Activated CD8-positive, alpha-beta memory T cell treated with anti-CD3 and anti-CD28 coated beads, Interleukin-2, amount 50 U/mL, for 1 hour (primary cell): Measurements from ENCODE around the gene NCOR1.
"Not testable (repeated sequence)": the region's sequence is repeated elsewhere in the genome, so short reads cannot be mapped to it uniquely, and the experiment has no call there.

Experiments
- DNase-seq: peaks from one replicate; pipeline ENCODE4 v3.0.0-alpha.2; 2020; ENCODE audit errors: extremely low read depth

The NCOR1 gene

GRCh38 chr17:16150251-16150856, 65.0 kb downstream of the NCOR1 start:
- DNase-seq, result no peak

- DNase-seq, result no peak
These were observed 66.7 kb downstream of the NCOR1 start for GRCh38 chr17:16148596-16148995.

- not testable (repeated sequence) for DNase-seq
These were observed 69.9 kb downstream of the NCOR1 start for GRCh38 chr17:16145319-16145890.

GRCh38 chr17:16141685-16142084, 73.6 kb downstream of the NCOR1 start:
- DNase-seq, result no peak

GRCh38 chr17:16140854-16141253, 74.5 kb downstream of the NCOR1 start:
- DNase-seq, result no peak

- DNase-seq, result no peak
These were observed 79.9 kb downstream of the NCOR1 start for GRCh38 chr17:16135461-16135860.

GRCh38 chr17:16131593-16131992, 83.7 kb downstream of the NCOR1 start:
- no peak for DNase-seq

- no peak for DNase-seq
These were observed 85.7 kb downstream of the NCOR1 start for GRCh38 chr17:16129441-16130205.

- no peak for DNase-seq
These were observed 91.8 kb downstream of the NCOR1 start for GRCh38 chr17:16123531-16123930.

GRCh38 chr17:16122697-16123434, 92.5 kb downstream of the NCOR1 start:
- DNase-seq, result no peak

- DNase-seq, result no peak
These were observed 93.4 kb downstream of the NCOR1 start for GRCh38 chr17:16121915-16122314.

- DNase-seq, result no peak
These were observed 94.4 kb downstream of the NCOR1 start for GRCh38 chr17:16120937-16121336.

- DNase-seq, result no peak
These were observed 98.2 kb downstream of the NCOR1 start for GRCh38 chr17:16117149-16117548.

- not testable (repeated sequence) for DNase-seq
These were observed 100.1 kb downstream of the NCOR1 start for GRCh38 chr17:16115077-16115698.

GRCh38 chr17:16108871-16109270, 106.5 kb downstream of the NCOR1 start:
- DNase-seq, result no peak

GRCh38 chr17:16108386-16108785, 106.9 kb downstream of the NCOR1 start:
- no peak for DNase-seq

GRCh38 chr17:16107165-16107770, 108.1 kb downstream of the NCOR1 start:
- DNase-seq, result no peak

- DNase-seq, result no peak
These were observed 109.0 kb downstream of the NCOR1 start for GRCh38 chr17:16106161-16106891.

- no peak for DNase-seq
These were observed 111.1 kb downstream of the NCOR1 start for GRCh38 chr17:16104189-16104588.

- no peak for DNase-seq
These were observed 113.9 kb downstream of the NCOR1 start for GRCh38 chr17:16101440-16101839.
